Hematopoietic multipotent progenitor cell treated with erythropoietin and hydrocortisone succinate and interleukin-3 and kit ligand, for 8 days (in vitro differentiated cells): Measurements from ENCODE around the gene INSR.
A peak's percentile ranks its signal among the peaks of the same experiment; 100 is the strongest.
"Not testable (repeated sequence)": the region's sequence is repeated elsewhere in the genome, so short reads cannot be mapped to it uniquely, and the experiment has no call there.

Source experiments
- DNase-seq: peaks from one replicate; pipeline ENCODE4 v3.0.0-alpha.2; 2015

INSR gene

DNA sequence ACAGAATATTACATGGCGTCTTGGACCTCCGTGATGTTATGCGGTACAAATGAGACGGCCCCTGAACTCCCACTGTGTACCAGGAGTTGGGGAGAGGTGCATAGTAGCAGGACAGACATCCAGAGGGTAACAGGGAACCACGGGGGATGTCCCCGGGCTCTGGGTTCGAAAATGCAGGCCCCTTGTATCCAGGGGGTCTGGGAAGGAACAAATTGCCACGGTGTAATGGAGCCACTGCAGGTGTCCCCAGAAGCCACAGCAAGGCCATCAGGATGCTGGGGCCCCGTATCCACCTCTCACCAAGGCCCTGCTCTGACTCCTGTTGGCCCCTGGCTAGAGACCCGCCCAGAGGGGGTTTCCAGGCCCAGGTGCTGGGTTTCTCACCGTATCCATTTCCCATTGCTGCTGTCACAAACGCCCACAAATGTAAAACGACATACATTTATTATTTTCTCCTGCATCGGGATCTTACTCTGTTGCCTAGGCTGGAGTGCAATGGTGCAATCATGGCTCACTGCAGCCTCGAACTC lies 77.8 kb downstream of the INSR start:
- DNase-seq, result no peak

- no peak for DNase-seq
Observed at GRCh38 chr19:7215176-7215575, 79.0 kb downstream of the INSR start.

DNA sequence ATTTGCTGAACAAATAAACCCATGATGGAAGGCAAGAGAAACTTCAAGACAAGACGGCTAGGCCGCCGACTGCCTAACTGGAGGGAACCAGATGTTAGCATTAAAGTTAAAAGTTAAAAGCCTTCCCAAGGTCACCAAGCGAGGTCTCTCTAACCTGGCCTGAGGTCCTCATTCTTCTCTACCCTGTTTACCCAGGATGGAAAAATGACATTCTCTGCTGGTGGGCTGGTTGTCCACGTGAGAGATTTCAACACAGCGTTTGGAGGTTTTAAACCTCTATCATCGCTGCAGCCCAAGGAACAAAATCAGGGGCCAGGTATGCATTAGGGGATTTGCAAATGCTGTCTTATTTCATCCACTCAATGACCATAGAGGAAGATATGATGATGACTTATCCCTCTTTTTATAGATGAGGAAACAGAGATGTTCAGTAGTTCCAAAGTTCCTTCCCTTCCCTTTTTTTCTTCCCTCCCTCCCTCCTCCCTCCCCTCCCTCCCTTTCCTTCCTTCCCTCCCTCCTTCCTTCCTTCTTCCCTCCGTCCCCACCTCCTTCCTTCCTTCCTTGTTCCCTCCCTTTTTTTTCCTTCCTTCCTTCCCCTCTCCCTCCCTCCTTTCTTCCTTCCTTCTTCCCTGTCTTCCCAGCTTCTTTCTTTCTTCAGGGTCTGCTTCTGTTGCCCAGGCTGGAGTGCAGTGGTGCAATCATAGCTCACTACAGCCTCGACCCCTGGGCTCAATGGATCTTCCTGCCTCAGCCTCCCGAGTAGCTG lies 79.7 kb downstream of the INSR start:
- no peak for DNase-seq

DNA sequence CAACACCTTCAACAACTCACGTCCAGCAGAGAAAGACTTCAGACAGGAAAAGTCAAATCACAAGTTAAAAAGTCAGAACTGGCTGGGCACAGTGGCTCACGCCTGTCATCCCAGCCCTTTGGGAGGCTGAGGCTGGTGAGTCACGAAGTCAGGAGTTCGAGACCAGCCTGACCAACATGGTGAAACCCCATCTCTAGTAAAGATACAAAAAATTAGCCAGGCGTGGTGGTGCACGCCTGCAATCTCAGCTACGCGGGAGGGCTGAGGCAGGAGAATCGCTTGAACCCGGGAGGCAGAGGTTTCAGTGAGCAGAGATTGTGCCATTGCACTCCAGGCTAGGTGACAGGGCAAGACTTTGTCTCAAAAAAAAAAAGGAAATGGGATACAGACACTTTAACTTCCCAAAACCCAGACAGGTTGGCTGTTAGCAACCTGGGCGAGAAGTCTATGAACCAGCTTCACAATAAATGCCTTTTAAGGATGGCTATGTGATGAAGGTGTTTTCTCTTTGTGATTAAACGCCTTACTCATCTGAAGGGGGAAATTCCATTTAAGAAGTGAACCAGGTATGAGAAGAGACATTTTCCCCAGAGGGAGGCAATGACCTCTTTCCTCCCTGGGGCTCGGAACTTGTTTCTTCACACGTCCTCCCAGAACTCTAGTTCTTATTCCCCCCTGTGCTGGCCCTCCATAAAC lies 80.4 kb downstream of the INSR start:
- DNase-seq, result no peak

DNA sequence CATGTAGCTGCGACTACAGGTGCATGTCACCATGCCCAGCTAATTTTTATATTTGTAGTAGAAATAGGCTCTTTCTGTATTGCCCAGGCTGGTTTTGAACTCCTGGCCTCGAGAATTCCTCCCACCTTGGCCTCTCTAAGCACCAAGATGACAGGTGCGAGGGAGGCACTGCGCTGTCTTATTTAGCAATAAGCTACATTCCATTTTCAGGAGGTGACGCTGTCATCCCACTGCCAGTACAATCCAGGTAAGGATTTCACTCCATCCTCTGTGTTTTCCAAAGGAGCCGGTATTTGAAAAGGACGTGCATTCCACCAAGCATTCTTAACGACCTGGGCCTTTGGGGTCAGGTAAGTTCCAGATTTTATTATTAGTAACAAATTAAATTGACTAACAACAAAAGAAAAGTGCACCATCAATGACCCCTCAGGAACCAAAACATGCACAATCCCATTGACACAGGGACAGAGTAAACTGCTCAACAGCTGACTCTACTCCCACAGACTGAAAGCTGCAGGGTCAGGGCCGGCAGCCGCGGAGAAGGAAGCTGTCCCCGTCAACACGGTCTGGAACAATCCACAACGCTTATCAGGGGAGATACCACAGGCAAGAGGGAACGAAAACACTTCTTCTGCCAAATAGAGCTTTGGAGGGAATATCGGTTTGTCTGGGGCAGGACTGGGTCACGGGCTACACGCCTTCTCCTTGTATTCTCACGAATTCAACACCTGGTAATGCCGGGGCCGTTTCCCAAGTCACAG lies 82.8 kb downstream of the INSR start:
- no peak for DNase-seq

- no peak for DNase-seq
Observed at GRCh38 chr19:7210359-7210758, 83.9 kb downstream of the INSR start.

DNA sequence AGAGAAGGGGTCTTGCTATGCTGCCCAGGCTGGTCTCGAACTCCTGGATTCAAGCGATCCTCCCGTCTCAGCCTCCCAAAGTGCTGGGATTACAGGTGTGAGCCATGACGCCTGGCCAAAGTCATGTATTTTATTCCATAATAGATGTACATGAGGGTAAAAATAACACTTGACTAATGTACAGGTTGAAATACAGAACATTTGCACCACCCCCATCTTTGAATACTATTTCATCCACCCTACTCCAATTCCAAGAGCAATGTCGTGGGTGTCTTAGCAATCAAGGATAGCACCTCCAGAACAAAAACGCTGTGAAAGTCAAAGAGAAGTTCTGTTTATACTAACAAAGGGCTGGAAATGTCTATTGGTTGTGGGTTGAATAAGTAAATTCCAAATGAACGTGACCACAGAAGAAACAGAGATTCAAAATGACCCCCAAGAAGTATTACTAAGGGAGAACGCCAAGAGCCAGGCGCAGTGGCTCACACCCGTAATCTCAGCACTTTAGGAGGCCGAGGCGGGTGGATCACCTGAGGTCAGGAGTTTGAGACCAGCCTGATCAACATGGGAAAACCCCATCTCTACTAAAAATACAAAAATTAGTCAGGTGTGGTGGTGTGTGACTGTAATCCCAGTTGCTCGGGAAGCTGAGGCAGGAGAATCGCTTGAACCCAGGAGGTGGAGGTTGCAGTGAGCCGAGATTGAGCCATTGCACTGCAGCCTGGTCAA lies 84.5 kb downstream of the INSR start:
- not testable (repeated sequence) for DNase-seq

GRCh38 chr19:7209036-7209435 lies 85.2 kb downstream of the INSR start:
- DNase-seq, result not testable (repeated sequence)

DNA sequence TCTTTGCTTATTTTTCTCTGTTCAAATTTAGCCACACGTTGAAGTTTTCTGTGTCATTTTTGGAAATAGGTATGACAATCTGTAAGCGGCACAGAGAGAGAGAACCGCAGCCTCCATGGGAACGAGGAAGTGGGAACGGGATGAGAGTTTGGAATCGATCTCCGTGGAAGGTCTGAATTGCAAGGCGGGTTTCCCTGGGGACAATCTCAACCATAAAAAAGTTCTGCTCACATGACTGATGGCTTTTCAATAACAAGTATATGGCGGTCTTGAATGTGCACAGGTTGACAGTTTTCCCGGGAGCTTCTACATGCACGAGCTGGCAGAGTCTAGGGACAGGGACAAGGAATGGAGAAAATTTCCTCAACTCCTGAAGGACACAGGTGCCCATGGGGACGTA lies 90.9 kb downstream of the INSR start:
- no peak for DNase-seq

GRCh38 chr19:7202888-7203287 lies 91.3 kb downstream of the INSR start:
- DNase-seq, result no peak

DNA sequence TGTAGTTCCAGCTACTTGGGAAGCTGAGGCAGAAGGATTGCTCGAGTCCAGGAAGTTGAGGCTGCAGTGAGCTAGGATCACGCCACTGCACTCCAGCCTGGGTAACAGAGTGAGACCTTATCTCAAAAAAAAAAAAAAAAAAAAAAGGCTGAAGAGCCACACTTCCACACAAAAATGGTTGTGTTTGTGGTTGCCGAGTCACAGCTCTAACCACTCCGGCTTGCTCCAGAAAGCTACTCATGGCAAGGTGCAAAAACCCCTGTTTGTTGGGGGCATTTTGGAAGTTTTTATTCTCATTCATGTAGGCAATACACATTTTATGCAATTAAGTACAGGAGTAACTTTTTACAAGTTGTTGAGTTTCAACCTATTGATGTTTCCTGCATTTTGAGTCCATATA lies 93.5 kb downstream of the INSR start:
- DNase-seq, result peak; percentile 58

- DNase-seq, result peak; percentile 39
Observed at GRCh38 chr19:7199613-7200533, 94.3 kb downstream of the INSR start.

DNA sequence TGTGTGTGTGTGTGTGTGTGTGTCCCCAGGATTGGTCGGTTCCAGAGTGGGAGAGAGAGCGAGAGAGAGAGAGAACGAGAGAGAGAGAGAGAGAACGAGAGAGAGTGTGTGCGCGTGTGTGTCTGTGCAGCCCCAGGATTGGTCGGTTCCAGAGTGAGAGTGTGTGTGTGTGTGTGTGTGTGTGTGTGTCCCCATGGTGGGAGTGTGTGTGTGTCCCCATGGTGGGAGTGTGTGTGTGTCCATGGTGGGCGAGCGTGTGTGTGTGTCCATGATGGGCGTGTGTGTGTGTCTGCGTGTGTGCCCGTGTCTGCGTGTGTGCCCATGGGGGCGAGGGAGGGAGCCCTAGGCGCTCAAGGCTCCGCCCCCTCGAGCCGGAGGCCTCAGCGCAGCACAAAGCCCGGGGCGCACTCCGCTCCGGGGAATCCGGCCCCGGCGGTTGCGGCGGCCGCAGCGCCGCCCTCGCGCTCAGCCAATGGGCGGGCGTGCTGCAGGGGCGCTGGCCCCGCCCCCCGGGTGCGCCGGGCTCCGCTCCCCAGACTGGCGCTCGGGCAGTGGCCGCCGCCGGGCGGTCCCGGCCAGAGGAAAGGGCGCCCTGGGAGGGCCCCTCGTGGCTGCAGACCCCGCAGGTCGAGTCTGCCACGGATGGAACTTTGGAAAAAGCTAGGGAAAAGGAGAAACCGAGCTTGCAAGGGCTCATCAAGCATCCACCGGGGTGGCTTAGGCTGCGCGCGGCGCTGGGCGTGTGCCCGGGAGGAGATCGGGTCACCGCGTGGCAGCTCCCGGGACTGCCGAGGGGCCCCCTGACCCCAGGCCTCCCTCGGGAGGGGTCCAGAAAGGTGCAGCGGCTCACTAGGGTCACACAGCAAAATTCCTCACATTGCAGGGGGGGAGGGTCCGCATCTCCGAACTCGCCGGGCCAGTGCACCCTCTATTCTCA lies 96.2 kb downstream of the INSR start:
- peak; percentile 93 for DNase-seq

DNA sequence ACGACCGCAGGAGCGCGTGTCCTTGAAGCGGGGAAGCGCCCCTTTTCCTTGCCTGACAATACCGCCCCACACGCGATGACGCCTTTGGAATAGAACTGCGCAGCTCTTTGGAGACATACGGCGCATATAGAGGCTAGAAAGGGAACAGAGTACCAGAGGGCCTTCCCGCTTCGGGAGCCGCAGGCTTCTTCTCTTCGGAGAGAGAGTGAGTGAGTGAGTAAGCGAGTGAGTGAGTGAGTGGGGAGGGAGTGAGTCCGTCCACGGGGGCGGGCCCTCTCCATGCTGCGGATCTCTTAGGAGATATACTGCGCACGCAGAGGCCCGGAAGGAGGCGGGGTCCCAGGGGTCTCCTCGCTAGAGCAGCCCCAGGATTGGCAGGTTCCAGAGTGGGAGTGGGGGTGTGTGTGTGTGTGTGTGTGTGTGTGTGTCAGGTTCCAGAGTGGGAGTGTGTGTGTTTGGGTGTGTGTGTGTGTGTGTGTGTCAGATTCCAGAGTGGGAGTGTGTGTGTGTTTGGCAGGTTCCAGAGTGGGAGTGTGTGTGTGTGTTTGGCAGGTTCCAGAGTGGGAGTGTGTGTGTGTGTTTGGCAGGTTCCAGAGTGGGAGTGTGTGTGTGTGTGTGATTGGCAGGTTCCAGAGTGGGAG lies 97.0 kb downstream of the INSR start:
- peak; percentile 94 for DNase-seq

- no peak for DNase-seq
Observed at GRCh38 chr19:7196763-7197118, 97.5 kb downstream of the INSR start.

DNA sequence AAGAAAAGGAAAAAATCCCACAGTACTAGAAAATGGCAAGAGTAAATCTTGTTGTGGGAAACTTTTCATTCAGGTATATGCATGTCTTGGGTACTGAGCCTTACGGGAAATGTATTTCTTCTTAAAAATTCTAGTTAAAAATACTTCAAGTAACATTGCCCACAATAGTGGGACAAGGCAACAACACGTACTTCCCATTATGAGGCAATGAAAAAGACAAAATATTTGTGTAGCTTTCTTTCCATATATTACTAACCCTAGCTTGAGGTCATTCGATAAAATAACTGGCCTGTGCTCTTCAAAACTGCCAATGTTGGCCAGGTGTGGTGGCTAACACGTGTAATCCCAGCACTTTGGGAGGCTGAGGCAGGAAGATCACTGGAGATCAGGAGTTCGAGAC lies 99.2 kb downstream of the INSR start:
- no peak for DNase-seq

GRCh38 chr19:7194566-7194965 lies 99.6 kb downstream of the INSR start:
- DNase-seq, result no peak

DNA sequence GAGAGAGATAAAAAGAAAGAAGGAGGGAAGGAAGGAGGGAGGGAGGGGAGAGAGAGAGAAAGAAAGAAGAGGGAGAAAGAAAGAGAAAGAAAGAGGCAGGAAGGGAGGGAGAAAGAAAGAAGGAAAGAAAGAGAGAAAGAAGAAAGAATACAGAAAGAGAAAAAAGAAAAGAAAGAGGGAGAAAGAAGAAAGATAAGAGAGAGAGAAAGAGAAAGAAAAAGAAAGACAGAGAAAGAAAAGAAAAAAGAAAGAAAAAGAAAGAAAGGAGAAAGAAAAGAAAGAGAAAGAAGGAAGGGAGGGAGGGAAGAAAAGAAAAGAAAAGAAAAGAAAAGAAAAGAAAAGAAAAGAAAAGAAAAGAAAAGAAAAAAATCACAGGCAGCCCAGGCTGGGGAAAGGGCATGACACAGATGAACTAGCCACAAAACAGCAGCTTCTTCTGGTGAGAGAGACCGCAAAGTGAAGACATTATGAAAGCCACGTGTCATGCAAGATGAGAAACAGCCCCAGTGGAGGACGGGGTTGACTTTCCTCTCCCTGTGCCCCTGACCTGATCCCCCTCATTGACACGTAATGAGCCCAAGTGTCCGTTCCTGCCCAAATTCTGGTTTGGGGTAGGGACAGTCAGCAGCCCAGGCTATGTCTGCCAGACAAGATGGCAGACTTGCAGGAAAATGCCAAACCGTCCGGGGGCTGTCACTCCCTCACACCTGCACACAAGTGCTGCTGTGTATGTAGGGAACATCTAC lies 102.1 kb downstream of the INSR start:
- DNase-seq, result no peak
